Upper lobe of left lung (tissue), 4 donors: ENCODE measurements around the gene SERPINE3.

Experiments
- CTCF ChIP-seq, 6 experiments: fragments of 450-650 bp in 4 of 6; fragments of 200-600 bp in 2 of 6; sonication (generic) in 2 of 6; IDR thresholded peaks; one replicate each; pipeline ENCODE4 v1.5.1; 2016 to 2019; ENCODE audit warnings: antibody characterized with exemption in 6 of 6
- EP300 ChIP-seq, 4 donors: sonication (generic); formaldehyde crosslinking; IDR thresholded peaks; one replicate each; pipeline ENCODE4 v1.5.1; 2017; ENCODE audit warnings: antibody characterized with exemption in 4 of 4, control low read depth in 2 of 4
- POLR2A ChIP-seq, 4 donors: fragments of 450-650 bp; IDR thresholded peaks; one replicate each; pipeline ENCODE4 v1.5.1; 2016 to 2017; ENCODE audit warnings: antibody characterized with exemption in 4 of 4, mild to moderate bottlenecking in 2 of 4
- POLR2AphosphoS5 ChIP-seq, 2 donors: sonication (generic); formaldehyde crosslinking; IDR thresholded peaks; one replicate each; pipeline ENCODE4 v1.5.1; 2017; ENCODE audit warnings: antibody characterized with exemption in 2 of 2

- TF ChIP-seq EP300 (IDR thresholded peaks at IDR 0.05) (no peak), POLR2AphosphoS5 (IDR thresholded peaks at IDR 0.05) (no peak), CTCF (IDR thresholded peaks at IDR 0.05) (no peak), POLR2A (IDR thresholded peaks at IDR 0.05) (no peak)
These were observed 9.5 kb downstream of the SERPINE3 start for GRCh38 chr13:51349016-51349415.
